DMS 273 treated with DMSO at 0.1 percent for 48 hours (cell line): ENCODE data around the gene PSMB7.

Experiments
- DNase-seq: peaks from one replicate; lab custom pipeline; 2025; lab: John Stamatoyannopoulos, UW

The PSMB7 gene

DNA sequence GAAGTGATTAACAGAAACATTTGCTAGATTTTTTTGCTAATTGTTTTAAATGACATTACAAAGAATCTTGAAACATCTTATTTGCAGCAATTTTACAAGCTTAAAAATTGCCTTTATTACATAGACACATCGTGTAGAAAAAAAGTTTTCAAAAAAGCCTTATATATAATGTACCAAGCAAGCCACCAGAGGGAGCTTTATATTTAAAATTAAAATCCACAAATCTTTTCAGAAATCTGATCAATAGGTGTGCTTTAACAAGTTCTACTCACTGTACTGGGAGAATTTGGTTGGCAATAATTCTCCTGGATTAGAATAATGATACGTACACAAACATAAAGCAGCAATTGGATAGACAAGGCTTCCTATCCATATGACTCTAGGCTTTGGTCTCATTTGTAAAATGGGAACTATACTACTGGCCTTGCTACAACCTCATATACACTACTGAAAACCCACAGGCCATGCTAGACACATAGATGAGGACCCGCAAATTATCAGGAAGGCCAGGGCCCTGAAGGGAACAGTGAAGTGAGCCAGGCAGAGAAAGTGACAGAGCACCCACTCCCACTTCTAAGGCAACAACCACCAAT lies 4.8 kb downstream of the PSMB7 start:
- no peak for DNase-seq

DNA sequence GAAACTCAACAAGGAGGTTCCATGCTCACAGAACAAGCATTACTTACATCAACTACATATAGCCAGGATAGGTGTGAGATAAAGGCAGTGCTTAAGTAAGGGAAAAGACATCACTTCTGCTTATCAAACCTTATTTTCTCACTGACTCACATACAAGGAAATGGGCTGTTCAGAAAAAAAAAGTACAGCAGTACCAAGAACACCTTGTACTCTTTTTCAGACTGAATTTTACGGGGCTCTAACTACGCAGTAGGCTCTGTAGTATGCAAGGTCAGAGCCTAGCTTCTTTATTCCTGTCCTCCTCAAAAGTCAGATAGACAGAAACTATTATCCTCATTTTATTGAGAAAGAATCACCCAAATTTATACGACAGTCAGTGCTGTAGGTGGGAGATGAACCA lies 5.8 kb downstream of the PSMB7 start:
- no peak for DNase-seq

DNA sequence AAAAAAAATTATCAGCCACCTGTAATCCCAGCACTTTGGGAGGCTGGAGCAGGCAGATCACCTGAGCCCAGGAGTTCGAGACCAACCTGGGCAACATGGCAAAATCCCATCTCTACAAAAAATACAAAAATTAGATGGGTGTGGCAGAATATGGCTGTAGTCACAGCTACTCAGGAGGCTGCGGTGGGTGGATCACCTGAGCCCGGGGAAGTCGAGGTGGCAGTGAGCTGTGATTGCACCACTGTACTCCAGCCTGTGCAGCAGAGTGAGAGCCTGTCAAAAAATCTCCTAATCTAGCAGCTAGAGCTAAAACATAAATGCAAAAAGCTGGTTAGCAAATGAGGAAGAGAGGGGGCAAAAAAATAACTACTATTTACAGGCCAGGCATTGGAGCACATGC lies 12.0 kb downstream of the PSMB7 start:
- DNase-seq = no peak

DNA sequence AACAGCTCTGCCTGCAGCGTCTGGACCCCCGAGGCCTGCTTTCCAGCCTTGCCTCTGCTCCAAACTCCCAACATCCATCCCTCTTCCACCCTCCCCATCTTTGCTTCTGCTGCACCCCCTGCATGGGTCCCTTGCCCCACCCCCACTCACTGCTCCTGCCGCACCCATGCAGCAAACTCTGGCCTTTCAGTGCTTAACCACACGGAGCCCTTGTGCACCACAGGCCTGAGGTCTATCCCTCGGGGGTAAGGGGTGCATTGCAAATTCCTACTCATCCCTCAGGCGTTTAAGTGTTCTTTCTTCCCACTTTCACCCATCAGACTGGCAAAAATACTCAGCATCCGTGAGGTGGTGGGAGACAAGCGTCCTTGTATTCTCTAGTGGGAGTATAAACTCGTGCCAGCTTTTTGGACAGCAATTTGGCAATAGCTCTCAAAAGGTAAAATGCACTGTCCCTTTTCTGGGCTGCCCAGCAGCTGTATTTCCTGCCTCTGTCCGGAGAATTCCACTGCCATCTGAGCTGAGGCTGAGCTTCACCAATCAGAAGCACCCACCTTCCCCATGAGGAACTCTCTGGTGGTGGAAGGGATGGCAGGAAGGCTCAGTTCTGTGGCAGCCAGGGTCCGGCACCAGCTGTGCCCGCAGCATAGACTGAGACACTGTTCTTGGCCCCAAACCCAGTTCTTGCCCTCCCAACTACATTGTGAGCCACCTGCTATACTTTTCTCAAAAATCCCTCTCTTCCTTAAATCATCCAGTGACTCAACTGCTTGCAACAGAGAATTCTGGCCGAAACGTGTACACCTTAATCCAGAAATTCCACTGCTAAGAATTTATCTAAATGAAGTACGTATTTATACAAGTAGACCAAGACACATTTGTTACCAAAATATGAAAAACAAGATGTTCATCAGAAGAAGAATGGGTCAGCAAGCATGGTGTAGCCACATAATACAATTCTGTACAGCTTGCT lies 15.0 kb downstream of the PSMB7 start:
- no peak for DNase-seq

GRCh38 chr9:124399323-124399967 lies 15.8 kb downstream of the PSMB7 start:
- DNase-seq = no peak

DNA sequence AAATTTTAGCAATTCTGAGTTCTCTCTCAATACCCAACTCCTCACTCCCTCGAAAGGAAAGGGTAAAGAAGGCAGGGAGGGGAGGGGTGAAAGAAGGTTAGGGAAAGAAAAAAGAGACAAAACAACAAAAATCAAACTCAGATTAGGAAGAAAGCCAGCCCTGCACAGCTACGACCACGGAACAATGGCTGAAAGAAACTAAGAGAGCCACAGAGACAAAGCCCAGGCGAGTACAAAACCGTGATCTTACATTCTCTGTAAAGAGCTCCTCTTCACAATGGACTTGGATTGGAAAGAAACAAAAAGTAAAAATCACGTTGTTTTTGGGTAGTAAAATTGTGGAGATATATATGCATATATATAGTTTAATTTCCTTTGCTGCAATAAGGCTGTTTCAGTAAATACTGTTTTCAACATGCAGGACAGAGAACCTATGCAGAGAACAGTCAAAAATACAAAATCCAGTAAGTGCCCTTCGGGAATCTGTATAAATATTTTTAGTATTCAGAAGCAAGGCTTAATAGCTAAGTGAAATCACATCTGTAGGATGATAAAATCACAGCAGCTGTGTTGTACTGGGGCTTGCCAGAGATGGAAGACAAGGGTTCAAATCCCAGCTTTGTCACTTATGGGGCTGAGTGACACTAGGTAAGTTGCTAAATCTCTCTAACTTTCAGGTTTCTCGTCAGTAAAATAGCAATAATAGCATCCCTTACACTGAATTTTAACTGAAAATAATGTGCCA lies 16.9 kb downstream of the PSMB7 start:
- DNase-seq = no peak

- no peak for DNase-seq
These were observed 19.4 kb downstream of the PSMB7 start for GRCh38 chr9:124395826-124396225.

GRCh38 chr9:124394596-124394995 lies 20.6 kb downstream of the PSMB7 start:
- DNase-seq = no peak

DNA sequence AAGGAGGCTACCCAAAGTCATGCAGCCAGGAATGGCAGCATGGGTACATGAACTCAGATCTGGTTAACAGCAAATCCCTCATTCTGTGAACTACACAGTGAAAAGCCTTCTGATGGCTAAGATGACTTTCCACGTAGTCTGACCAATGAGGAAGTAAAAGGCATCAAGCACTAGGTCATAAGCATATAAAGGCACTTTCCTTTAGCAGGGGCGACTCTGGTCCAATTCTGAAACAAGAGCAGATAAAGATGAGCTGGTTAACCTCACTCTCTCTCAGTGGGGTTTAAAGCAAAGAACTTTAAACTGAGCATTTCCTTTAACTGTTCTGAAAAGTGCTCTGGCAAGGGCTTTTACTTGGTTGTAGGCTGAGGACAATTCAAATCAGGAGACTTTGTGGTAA lies 21.1 kb downstream of the PSMB7 start:
- DNase-seq = no peak

- peak; percentile 5 for DNase-seq
These were observed 22.3 kb downstream of the PSMB7 start for GRCh38 chr9:124392871-124393460.

DNA sequence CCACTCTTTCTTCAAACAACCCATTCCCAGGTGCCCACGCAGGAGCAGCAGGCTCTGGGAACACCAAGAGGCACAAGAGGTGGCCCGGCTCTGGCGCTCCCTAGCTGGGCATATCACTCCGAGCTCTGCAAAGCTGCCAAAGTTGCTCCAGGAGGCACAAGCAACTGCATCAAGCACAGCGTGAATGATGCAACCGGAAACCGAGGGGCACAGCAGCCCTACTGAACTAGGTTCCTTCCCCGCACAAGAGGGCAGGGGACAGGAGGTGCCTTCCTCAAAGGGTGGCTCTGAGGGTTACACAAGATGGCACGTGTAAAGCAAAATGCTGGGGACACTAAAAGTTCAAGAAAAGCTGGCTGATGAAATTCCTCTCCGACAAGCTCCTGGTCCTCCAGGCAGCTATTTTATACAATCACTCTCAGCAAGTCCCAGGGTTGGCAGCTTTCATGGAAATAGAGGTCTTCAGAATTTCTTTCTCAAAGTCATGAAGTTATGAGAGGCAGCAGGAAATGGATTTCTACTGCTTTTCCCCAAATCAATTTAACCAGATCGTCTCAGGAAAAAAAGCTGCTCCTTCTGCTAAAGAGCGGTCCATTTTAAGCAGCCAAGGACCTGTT lies 22.9 kb downstream of the PSMB7 start:
- no peak for DNase-seq

GRCh38 chr9:124390794-124391658 lies 24.2 kb downstream of the PSMB7 start:
- DNase-seq = no peak

GRCh38 chr9:124389146-124389939 lies 25.9 kb downstream of the PSMB7 start:
- DNase-seq = no peak

- DNase-seq = no peak
These were observed 26.8 kb downstream of the PSMB7 start for GRCh38 chr9:124388275-124389048.

GRCh38 chr9:124386201-124386600 lies 29.0 kb downstream of the PSMB7 start:
- no peak for DNase-seq

- no peak for DNase-seq
These were observed 29.6 kb downstream of the PSMB7 start for GRCh38 chr9:124385623-124386022.

- DNase-seq = no peak
These were observed 30.4 kb downstream of the PSMB7 start for GRCh38 chr9:124384846-124385245.

DNA sequence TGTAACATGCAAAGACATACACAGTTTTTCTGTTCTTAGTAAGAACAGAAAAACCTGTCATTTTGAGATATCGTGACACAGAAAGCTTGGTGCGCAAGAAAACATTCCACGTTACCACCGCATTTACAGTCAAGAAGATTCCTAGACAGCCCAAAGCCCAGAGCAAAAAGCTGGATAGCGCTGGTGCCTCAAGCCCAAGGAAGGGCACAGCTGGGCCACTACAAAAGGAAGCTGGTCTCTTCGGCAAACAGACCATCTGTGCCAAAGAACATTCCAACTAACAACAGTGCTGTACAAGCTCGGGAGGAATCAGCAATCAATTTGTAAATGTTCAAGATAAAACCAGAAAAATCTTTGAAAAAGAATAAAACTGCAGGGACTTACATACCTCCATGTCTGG lies 31.0 kb downstream of the PSMB7 start:
- DNase-seq = no peak
